OCI-M1 (cell line): ENCODE measurements around the gene IHH.

ENCODE experiments used
- DNase-seq: peaks from one replicate; lab custom pipeline; 2025; lab: John Stamatoyannopoulos, UW

Gene IHH

GRCh38 chr2:219073413-219074129 is 12.8 kb upstream of the IHH start:
- peak; percentile 79 for DNase-seq

GRCh38 chr2:219072741-219073250 is 12.1 kb upstream of the IHH start:
- DNase-seq: no peak

GRCh38 chr2:219071131-219071816 is 10.6 kb upstream of the IHH start:
- no peak for DNase-seq

- DNase-seq: no peak
Measured at GRCh38 chr2:219065484-219065883, 4.8 kb upstream of the IHH start.

- DNase-seq: no peak
Measured at GRCh38 chr2:219062081-219062480, 1.4 kb upstream of the IHH start.

GRCh38 chr2:219059725-219060682 is 717 bp downstream of the IHH start:
- DNase-seq: no peak

- no peak for DNase-seq
Measured at GRCh38 chr2:219059375-219059724, 1.4 kb downstream of the IHH start.

- DNase-seq: peak; percentile 28
Measured at GRCh38 chr2:219058541-219059374, 2.0 kb downstream of the IHH start.

GRCh38 chr2:219057709-219058540 is 2.8 kb downstream of the IHH start:
- peak; percentile 82 for DNase-seq

GRCh38 chr2:219056896-219057708 is 3.6 kb downstream of the IHH start:
- no peak for DNase-seq

- no peak for DNase-seq
Measured at GRCh38 chr2:219056176-219056895, 4.4 kb downstream of the IHH start.

- no peak for DNase-seq
Measured at GRCh38 chr2:219054956-219055903, 5.5 kb downstream of the IHH start.

- no peak for DNase-seq
Measured at GRCh38 chr2:219049282-219049681, 11.4 kb downstream of the IHH start.

GRCh38 chr2:219045937-219046550 is 14.7 kb downstream of the IHH start:
- DNase-seq: peak; percentile 72

GRCh38 chr2:219042750-219043149 is 18.0 kb downstream of the IHH start:
- no peak for DNase-seq

GRCh38 chr2:219042157-219042556 is 18.6 kb downstream of the IHH start:
- DNase-seq: no peak

- peak; percentile 42 for DNase-seq
Measured at GRCh38 chr2:219041252-219041651, 19.5 kb downstream of the IHH start, which contains the start of gene CFAP65. TSS of gene CFAP65 (minus strand) at chr2:219041516. CDS start at chr2:219039048, 2,468 bp downstream.
